ENCODE measurements around the gene CIAO2B. TPM values are rescaled to one million over a fixed set of nuclear protein-coding genes. Genes with fewer than 3 reads are reported as not detected.
"Not testable (repeated sequence)": the region's sequence is repeated elsewhere in the genome, so short reads cannot be mapped to it uniquely, and the experiment has no call there.

Gene CIAO2B
- total RNA-seq, 1 donor from 2014 or later, result 69.4 TPM

DNA sequence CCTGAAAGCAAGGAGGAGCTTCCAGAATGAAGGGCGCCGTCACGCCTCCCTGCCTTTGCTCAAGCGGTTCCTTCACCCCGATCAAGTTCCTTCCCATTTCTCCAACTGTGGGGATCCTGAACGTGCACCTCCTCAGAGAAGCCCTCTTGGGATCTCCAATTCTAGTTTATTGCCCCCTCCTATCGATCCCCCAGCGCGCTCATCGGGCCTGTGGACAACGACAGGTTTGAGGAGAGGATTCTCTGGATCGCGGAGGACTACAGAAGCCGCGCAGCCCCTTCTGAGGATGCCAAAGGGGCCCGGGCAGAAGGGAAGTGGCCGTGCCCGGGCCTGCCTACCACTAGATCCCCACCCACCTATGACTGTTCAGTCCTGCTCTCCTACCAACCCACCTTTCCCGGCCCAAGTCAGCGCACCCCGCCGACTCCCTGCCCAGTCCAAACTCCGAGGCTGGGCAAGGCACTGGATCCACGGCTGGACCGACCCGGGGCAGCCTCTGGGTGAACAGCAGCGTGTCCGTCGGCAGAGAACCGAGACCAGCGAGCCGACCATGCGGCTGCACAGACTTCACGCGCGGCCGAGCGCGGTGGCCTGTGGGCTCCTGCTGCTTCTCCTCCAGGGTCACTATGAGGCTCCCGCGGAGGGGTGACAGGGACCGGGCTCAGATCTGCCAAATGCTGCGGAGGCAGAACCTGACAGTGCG lies 14.1 kb upstream of the CIAO2B start:
- DNase-seq, result no peak
- H3K4me1 ChIP-seq, result peaks cover 10% of the 10 kb centered on the region
- TF ChIP-seq, protein P1, sequence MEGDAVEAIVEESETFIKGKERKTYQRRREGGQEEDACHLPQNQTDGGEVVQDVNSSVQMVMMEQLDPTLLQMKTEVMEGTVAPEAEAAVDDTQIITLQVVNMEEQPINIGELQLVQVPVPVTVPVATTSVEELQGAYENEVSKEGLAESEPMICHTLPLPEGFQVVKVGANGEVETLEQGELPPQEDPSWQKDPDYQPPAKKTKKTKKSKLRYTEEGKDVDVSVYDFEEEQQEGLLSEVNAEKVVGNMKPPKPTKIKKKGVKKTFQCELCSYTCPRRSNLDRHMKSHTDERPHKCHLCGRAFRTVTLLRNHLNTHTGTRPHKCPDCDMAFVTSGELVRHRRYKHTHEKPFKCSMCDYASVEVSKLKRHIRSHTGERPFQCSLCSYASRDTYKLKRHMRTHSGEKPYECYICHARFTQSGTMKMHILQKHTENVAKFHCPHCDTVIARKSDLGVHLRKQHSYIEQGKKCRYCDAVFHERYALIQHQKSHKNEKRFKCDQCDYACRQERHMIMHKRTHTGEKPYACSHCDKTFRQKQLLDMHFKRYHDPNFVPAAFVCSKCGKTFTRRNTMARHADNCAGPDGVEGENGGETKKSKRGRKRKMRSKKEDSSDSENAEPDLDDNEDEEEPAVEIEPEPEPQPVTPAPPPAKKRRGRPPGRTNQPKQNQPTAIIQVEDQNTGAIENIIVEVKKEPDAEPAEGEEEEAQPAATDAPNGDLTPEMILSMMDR (IDR thresholded peaks at IDR 0.05), result no peak
- peak overlapping the region; percentile 58 for H3K4me3 ChIP-seq
- ATAC-seq, result peak; percentile 46
- H3K27me3 ChIP-seq, result peaks cover 20% of the 10 kb centered on the region
- intact Hi-C loops (cut with DNase I), result no loop called here
- peaks cover 9% of the 10 kb centered on the region for H3K36me3 ChIP-seq
- H3K9me3 ChIP-seq, result no peaks in the 10 kb centered on the region
- no peak overlapping the region for H3K27ac ChIP-seq

DNA sequence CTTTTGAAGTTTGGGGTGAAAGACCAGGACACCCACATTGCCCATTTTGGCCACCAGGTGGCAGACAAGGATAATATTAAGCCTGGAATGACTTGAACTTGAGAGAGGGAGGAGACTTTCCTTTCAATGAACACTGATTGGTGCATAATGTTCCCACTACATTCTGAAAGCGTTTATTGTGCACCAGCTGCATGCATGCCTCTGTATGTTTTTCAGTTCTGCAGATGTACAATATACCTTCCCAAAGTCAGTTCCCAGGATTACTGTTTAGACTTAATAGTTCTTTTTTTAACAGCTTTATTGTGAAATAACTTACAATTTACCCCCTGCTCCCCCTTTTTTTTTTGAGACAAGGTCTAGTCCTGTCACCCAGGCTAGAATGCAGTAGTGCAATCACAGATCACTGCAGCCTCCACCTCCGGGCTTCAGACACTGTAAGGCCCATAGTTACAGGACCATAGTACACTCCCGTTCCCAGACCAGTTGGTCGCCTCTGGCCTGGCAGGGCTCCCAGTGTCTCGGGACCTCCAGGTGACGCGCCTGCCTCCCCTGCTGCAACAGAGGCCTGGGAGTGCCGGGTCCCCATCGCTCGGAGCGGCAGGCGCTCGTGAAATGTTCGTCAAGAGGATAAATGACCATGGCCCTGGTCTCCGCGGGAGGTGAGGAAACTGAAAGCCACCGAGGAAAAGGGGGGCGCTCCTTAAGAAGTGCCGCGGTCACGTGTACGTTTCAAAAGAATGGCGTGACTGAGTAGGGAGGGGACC lies 13.3 kb upstream of the CIAO2B start:
- DNase-seq (no peak), ATAC-seq (peak; percentile 91)
- intact Hi-C loops (cut with DNase I), result no loop called here
- TF ChIP-seq, protein P1 (IDR thresholded peaks at IDR 0.05), result peak; percentile 91
- Histone ChIP-seq H3K27ac (no peak overlapping the region), H3K9me3 (no peaks in the 10 kb centered on the region), H3K36me3 (peaks cover 17% of the 10 kb centered on the region), H3K4me1 (peaks cover 10% of the 10 kb centered on the region), H3K27me3 (peaks cover 20% of the 10 kb centered on the region), H3K4me3 (peak overlapping the region; percentile 58)

DNA sequence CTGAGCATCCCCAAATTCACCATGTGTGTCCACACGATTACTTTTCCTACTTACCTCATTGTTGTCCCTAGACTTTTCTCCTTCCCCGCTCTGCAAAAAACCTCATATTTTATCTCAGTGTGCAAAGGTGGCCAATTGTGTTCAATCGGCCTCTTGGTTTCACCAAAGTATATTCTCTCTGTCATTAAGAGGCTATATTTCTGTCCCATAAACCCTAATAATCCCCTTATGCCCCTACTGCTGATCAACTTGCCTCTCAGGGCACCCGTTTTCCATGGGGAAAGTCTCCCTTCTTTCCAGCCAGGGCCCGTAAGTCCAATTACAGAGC lies 12.7 kb upstream of the CIAO2B start:
- ATAC-seq, result no peak
- no peak for DNase-seq
- Histone ChIP-seq H3K27me3 (peaks cover 20% of the 10 kb centered on the region), H3K36me3 (peaks cover 22% of the 10 kb centered on the region), H3K9me3 (no peaks in the 10 kb centered on the region), H3K4me3 (no peak overlapping the region), H3K27ac (no peak overlapping the region), H3K4me1 (peaks cover 10% of the 10 kb centered on the region)
- intact Hi-C loops (cut with DNase I), result no loop called here
- TF ChIP-seq, protein P1 (IDR thresholded peaks at IDR 0.05), result no peak

DNA sequence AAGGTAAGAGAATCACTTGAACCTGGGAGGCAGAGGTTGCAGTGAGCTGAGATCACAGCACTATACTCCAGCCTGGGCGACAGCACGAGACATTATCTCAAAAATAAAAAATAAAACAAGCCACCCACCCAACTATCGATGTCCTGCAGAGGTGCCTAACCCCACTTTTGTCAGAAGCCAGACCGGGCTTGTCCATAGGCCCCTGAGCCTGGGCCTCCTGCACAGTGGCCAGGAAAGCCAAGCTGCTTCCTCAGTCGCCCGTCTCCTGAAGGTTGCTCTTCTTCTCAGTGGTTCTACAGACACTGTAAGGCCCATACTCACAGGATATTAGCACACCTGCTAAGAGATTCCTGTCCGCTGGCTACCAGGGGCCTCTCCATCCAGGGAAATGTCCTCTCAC lies 12.3 kb upstream of the CIAO2B start:
- TF ChIP-seq, protein P1 (IDR thresholded peaks at IDR 0.05), result no peak
- Histone ChIP-seq H3K9me3 (no peaks in the 10 kb centered on the region), H3K27ac (no peak overlapping the region), H3K36me3 (peaks cover 26% of the 10 kb centered on the region), H3K27me3 (peaks cover 20% of the 10 kb centered on the region), H3K4me1 (peaks cover 10% of the 10 kb centered on the region), H3K4me3 (no peak overlapping the region)
- intact Hi-C loops (cut with DNase I), result no loop called here
- ATAC-seq, result no peak
- DNase-seq, result no peak

DNA sequence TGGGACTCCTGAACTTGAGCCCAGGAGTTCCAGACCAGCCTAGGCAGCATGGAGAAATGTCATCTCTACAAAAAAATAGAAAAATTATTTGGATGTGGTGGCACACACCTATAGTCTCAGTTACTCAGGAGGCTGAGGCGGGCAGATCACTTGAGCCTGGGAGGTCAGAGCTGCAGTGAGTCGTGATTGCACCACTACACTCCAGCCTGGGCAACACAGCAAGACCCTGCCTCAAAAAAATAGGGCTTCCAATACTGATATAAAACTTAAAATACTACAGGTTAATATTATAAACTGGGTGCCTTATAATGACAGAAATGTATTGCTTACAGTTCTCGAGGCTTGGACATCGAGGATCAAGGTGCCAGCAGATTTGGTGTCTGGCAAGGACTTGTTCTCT lies 11.7 kb upstream of the CIAO2B start:
- Histone ChIP-seq H3K36me3 (peaks cover 32% of the 10 kb centered on the region), H3K4me3 (no peak overlapping the region), H3K27ac (no peak overlapping the region), H3K9me3 (no peaks in the 10 kb centered on the region), H3K4me1 (peaks cover 10% of the 10 kb centered on the region), H3K27me3 (peaks cover 17% of the 10 kb centered on the region)
- DNase-seq, result no peak
- intact Hi-C loops (cut with DNase I), result no loop called here
- no peak for ATAC-seq
- TF ChIP-seq, protein P1 (IDR thresholded peaks at IDR 0.05), result no peak

DNA sequence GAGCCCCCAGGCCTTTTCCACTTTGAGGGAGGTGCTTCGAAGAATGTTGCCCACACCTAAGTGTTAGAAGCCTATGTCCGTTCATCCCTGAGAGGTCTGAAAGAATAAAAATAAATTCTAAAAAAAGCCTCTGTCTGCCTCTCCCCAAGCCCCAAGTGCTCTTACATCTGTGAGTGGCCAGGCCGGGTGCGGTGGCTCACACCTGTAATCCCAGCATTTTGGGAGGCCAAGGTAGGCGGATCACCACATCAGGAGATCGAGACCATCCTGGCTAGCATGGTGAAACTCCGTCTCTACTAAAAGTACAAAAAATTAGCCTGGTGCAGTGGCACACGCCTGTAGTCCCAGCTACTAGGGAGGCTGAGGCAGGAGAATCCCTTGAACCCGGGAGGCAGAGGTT lies 10.8 kb upstream of the CIAO2B start:
- Histone ChIP-seq H3K4me1 (peaks cover 10% of the 10 kb centered on the region), H3K36me3 (peaks cover 41% of the 10 kb centered on the region), H3K27me3 (peaks cover 12% of the 10 kb centered on the region)
- H3K27ac ChIP-seq; DNase-seq; intact Hi-C loops (cut with DNase I); ATAC-seq; H3K4me3 ChIP-seq; H3K9me3 ChIP-seq: not testable (repeated sequence)

Data from upper lobe of right lung (tissue), 1 donor.